HG03066 (cell line): Measurements from ENCODE around the gene WDR86.

Experiments used
- ATAC-seq: cut with Tn5 transposase; IDR thresholded peaks from one replicate; pipeline ENCODE4 v1.9.1; 2021; ENCODE audit warnings: low read depth; ENCODE audit not compliant: unreplicated experiment

The WDR86 gene

DNA sequence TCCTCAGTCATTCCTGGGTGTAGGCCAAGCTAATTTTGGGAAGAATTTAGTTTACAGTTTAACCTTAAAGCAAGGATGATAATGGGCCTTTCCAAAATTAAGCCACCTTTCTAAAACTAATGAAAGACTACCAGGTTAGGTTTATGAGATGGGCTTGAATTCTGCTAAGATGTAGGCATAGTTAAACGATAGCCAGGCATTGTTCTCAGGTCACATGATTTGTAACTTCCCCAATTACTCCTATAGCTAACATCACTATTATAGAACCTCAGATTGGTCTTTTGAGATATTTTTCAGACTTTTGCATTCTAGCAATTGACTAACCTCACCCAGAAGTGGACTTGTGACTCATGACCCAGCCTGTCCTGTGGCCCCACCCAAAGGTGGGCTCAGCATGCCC is 75.2 kb downstream of the WDR86 start:
- no peak for ATAC-seq
